Measurements from ENCODE around the gene FBLN2.

Gene FBLN2

DNA sequence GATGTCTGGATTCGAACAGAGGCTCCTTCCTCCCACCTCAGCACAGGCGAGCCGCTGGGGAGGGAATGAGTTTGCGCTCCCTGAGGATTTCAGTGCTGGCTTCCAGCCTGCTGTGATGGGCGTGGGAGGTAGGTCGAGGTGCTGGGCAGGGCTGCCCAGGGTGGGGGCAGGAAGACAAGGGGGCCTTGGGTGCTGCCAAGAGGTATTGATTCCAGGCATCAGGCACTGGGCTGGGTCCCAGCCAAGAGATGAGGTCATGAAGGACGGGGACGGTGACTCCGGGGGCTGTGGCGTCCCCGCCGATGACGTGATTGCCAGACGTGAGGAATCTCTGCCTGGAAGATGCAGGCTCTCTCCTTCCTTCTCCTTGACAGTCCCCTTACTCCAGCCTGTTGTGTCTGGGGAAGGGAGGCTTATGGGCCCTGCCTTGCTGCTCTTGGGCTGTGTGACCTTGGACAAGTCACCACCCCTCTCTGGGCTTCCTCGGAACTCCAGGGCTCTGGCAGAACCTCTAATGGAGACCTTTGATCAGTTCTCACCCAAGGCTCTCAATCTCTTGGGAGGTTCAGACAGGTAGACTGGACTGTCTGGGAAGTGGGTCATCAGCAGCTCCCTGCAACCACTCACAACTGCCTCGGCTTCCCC is 116.8 kb downstream of the FBLN2 start:
- no peak for DNase-seq (ENCODE audit: low spot score)

- no peak for DNase-seq (ENCODE audit: low spot score)
Observed at GRCh38 chr3:13666227-13666619, 117.3 kb downstream of the FBLN2 start.

DNA sequence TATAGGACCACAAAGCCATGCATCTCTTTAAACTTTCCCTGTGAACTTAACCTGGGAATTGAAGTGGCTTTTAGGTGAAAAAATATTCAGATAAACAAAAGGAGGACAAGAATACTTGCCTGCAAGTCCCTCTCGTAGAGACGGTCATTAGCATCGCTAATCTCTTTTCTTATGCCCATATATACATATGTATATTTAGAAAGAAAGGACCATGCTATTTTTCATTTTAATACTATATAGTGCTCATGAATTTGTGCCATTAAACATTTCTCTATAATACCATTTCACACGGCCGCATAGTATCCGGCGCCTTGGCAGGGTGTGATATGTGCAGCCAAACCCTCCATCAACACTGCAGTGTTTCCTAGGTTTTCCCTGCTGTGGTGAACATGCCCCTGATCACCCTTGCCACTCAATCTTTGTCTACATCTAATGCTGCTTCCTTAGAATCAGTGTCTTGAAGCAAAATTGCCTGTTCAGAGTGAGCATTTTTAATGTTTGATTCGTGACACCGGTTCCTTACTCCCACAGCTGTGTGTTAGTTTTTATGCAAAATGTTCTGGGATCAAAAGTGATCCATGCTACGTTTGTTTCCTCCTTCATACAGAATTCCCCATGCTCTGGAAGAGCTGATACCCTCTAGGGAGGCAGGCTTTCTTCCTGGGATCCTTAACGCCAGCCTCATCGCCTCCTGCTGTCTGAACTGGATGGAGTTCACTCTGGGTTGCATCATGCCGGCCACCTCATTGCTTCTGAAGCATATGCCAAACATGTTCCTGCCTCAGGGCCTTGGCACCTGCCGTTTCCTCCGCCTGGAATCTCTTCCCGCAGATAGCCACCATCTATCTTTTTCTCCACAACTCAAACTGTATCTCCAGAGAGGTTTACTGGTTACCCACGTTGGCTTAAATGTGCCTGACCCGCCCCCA is 118.1 kb downstream of the FBLN2 start:
- no peak for DNase-seq (ENCODE audit: low spot score)

GRCh38 chr3:13668136-13668535 is 119.2 kb downstream of the FBLN2 start:
- DNase-seq (ENCODE audit: low spot score): no peak

GRCh38 chr3:13669457-13669856 is 120.5 kb downstream of the FBLN2 start:
- no peak for DNase-seq (ENCODE audit: low spot score)

- no peak for DNase-seq (ENCODE audit: low spot score)
Observed at GRCh38 chr3:13670292-13670691, 121.4 kb downstream of the FBLN2 start.

DNA sequence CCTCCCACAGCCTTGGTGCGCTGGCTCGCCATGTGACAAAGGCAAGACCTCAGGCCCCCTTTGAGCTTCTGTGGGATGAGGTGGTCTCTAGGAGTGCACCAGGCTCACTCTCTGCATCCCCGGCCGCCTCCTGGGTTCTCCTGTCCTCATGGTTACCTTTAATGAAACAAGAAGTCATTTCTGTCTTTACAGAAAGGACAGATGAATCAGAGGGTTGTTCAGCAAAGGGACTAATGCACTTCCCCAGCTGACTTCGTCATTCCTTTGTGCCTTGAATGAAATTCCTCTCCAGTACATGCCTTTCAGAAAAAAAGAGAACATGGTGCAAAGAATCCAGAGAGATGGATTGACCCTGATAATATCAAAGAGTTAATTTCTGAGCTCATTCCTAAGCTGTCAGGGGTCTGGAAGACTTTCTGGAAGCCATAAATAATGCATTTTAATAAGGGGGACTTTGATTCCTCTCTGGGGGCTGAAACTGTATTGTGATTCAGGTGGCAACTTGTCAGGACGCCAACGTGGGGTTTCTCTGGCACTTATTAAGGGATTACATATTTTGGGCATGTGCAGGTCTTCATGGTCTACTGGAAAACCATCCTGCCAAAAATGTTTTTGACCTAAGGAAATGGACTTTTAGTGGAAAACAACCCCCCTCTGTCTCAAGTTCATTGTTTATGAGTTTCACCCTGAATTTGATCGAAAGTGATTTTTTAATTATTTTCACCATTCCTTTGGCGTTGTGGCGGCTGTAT is 122.7 kb downstream of the FBLN2 start:
- DNase-seq (ENCODE audit: low spot score): no peak

DNA sequence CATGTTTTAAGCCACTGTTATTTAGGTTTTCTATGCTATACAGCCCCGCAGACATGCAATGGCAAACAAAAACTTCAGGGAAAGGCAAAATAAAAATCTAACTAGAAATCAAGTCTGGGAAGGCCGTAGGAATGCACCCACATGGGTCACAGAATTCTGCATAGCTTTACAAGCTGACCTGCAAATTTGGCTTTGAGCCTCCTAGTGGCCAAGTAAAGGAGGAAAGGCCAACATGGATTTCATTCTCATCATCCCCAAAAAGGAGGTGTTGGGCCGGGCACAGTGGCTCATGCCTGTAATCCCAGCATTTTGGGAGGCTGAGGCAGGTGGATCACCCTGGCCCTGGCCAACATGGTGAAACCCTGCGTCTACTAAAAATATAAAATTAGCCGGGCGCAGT is 124.3 kb downstream of the FBLN2 start:
- DNase-seq (ENCODE audit: low spot score): no peak

GRCh38 chr3:13674538-13675185 is 125.7 kb downstream of the FBLN2 start:
- DNase-seq (ENCODE audit: low spot score): no peak

DNA sequence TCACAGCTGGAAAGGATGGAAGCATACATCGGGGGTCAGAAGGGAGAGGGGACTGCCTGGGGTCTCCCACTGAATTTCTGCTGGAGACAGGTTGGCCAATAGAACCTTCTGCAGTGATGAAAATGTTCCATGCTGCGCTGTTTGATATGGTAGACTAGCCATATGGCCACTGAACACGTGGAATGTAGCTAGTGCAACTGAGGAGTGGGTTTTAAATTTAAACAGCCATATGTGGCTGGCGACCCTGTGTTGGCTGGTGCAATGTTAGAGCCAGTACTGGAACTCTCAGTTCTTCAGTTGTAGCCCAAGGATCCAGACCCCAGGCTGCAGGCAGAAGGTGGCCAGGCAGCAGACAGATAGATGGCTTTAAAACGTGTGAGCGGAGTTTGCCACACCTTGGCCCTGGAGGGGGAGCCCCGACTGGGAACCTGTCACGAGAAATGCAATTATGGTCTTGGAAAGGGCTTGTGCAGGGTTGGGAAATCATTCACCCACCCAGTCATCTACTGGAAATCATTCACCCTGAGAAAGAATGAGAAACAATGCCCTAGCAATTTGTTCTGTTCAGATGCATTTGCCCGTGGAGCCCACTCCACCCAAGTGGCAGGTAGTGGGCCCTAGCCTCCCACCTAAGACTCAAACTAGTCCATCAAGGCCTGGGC is 127.6 kb downstream of the FBLN2 start:
- no peak for DNase-seq (ENCODE audit: low spot score)

DNA sequence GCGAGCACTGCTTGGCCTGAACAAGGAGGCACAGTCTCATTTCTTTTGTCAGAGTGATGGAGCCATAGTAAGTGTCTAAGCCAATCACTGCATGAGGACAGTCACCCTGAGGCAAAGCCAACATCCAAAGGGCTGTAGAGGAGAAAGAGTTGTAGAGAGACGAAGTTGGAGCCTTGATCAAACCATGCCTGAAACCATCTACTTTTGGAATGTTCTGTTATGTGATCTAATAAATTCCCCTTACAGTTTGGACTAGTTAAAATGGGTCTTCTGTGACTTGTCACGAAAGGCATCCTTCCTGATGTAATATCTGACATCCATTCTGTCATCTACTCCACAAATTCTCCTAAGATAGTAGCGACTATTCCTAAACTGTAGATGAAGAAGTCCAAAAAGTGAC is 128.3 kb downstream of the FBLN2 start:
- DNase-seq (ENCODE audit: low spot score): no peak

- DNase-seq (ENCODE audit: low spot score): no peak
Observed at GRCh38 chr3:13681931-13682330, 133.0 kb downstream of the FBLN2 start.

- no peak for DNase-seq (ENCODE audit: low spot score)
Observed at GRCh38 chr3:13682331-13683013, 133.5 kb downstream of the FBLN2 start.

GRCh38 chr3:13683288-13683687 is 134.4 kb downstream of the FBLN2 start:
- DNase-seq (ENCODE audit: low spot score): no peak

DNA sequence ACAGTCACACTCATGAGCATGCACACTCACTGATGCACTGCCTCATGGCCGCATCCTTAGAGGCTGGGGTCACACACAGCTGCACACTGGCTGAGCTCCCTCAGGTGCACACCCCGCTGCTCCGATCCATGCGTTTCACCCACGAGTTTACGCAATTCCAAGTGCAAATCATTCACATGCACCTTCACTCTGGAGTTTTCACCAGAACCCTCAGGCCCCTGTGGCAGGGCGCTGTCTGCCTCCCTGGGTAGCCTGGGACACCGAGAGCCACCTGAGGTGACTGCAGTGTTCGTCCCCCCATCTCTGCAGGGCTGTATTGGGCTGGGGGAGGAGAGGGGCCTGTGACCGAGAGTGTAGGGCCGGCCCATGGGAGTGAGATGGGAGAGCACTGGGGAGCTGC is 134.8 kb downstream of the FBLN2 start:
- no peak for DNase-seq (ENCODE audit: low spot score)

DNA sequence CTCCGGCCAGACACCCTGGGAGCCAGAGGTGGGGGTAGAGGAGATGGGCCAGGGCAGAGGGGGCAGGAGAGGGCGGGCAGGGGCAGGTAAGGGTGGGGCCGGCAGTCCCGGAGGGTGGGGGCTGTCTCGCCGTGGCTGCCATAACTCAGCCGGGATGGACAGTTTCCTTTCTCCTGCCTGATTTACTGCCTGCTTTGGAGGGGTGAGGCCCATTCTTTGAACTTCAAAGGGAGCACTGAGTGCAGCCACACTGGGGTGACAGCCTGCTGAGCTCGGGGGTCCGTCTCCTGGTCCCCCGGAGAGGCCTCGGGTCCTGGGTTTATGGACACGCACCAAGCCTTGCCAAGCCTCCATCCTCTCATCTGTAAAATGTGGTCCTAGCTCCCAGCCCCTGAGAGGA is 135.4 kb downstream of the FBLN2 start:
- DNase-seq (ENCODE audit: low spot score): no peak

DNA sequence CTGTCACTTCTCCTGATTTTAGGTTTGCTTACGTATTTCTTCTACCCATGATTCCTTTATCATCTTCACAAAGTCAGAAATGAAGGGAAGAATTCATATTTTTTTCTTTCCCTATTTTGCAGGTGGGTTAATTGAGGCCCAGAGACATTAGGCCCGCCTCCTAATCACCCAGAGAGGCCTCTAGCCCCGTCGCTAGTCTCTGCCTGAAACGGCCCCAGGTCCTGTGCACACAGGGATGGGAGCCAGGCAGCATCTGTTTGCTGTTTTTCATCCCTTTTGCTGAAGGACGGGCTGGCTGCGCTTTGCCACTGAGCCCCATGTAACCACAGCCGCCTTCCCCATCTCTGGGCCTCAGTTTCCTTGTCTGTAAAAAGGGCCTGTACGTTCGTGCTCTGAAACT is 135.9 kb downstream of the FBLN2 start:
- DNase-seq (ENCODE audit: low spot score): no peak

DNA sequence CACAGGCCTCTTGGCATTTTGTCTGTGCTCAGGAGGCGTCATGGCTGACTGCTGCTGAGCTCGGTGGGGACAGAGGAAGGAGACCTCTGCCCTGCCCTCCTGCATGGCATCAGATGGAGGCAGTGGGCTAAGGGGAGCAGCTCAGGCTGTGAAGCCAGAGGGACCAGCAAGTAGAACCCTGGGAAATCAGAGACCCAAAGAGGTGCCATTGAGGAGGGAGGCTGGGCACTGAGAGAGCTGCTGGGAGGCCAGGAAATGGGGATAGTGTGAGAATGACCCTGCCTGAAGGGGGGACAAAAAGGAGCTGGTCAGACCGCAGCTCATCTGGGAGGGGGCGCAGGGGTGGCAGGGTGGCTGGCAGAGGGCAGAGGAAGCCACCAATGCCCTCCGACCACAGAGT is 136.8 kb downstream of the FBLN2 start:
- no peak for DNase-seq (ENCODE audit: low spot score)

DNA sequence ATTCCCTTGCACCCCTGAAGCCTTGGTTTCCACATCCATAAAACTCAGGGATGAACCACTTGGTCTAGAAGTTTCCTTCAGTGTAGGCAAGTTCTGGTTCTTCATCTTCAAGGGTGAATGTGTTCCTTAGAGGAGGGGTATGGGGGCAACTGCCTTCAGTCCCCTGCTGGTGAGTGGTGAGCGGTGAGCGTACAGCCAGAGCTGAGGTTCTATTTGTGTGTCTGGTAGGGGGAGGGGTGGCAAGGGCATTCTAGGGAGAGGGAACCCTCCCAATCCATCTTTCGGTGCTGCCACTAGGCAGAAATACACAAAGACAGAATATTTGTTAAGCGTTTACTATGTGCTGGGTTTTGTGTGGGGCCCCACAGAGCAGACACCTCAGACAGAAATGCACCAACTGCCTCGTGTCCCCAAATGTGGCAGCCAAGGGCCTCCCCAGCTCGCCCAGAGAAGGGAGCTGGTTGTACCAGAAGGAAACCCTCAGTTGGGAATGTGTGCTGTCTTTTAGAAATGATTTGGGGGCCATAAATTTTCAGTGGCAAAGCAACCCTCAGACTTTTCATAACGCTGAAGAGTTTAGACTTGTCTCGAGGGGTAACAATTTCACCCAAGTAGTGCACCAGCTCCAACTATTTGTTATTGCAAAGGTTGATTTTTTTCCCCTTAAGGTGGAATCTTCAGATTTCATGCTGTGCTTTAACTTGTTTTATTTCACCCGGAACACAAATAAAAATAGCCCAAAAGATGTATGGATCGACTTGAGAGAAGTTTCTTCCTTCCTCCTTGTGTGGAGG is 137.6 kb downstream of the FBLN2 start:
- DNase-seq (ENCODE audit: low spot score): no peak

DNA sequence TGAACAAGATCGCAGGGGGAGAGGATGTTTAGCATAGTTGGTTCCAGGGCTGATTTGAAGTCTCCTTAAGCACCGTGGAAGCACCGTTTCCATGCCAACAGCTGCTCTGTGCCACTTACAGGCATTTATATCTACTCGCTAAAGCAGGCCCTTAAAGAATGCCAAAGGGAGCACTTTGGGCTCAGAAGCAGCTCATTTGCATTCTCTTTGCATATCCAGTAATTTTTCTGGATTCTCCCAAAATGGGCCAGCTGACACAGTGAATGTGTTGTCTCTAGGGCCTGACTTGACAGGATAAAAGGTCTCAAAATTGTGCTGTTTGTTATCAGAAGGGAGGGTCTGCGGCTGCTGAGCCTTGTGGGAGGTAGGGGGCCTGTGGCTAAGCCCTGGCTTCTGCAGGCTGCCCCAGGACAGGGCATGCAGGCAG is 138.6 kb downstream of the FBLN2 start:
- no peak for DNase-seq (ENCODE audit: low spot score)

Data from germinal center (tissue), 1 donor.